ENCODE data around the gene LNX2.
A peak's percentile ranks its signal among the peaks of the same experiment; 100 is the strongest.
"Not testable (repeated sequence)": the region's sequence is repeated elsewhere in the genome, so short reads cannot be mapped to it uniquely, and the experiment has no call there.

LNX2 gene

DNA sequence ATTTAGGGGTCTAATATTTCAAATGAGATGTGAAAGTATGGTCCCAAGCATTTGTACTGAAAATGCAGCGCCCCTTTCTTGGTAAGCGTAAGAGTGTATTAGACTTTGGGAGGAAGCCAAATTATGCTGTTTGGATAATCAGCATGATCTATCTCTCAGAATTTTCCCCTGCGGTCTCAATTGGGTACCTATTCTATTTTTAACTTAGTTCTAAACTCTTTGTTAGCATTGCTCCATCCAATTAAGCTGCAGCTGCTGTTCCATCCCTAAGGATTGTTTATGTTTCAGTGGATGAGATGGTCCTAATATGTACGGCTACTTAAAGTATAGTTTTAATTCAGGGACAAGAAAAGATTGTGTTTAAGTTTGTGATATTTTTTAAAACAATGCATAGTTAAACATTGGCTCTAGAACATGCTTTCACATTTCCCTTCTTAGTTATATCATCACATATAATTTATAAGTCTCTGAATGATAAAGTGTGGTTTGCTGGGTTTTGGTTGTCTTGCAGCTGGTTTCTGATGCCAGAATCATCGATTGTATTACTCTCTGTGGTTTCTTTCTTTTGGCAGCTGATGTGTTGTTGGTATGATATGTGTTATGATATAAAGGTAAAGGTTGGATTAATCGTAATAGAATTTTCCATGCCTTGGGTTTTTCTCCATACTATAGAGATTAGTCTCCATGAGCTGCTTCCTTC is 16.4 kb upstream of the LNX2 start:
- DNase-seq: no peak

DNA sequence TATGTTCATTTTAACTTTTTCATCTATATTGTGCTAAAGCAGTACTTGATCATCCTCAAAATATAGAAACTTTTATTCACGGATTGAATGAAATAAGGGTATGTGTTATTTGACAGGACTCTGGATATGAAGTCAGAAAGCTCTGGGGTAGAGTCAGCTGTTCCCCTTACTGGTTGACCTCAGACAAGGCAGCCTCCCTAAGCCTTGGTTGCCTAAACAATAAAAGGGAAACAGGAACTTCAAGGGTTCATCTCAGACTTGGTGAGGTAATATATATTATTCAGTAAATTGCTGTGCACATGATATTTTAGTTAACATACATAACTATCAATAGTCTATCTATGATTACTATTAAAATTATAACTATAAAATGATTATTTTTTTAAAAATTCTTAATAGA is 14.9 kb upstream of the LNX2 start:
- no peak for DNase-seq

DNA sequence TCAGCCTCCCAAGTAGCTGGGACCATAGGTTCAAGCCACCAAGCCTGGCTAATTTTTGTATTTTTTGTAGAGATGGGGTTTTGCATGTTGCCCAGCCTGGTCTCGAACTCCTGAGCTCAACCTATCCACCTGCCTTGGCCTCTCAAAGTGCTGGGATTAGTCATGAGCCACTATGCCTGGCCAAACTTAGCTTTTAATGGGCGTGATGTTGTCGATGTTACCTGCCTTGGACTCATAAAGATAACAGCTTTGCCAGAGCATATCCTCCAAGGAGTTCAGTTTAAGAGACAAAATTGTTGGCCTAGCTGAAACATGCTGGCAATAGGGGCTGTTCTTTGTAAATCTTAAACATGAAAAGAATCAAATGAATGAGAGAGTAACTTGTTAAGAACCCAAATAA is 14.5 kb upstream of the LNX2 start:
- no peak for DNase-seq

DNA sequence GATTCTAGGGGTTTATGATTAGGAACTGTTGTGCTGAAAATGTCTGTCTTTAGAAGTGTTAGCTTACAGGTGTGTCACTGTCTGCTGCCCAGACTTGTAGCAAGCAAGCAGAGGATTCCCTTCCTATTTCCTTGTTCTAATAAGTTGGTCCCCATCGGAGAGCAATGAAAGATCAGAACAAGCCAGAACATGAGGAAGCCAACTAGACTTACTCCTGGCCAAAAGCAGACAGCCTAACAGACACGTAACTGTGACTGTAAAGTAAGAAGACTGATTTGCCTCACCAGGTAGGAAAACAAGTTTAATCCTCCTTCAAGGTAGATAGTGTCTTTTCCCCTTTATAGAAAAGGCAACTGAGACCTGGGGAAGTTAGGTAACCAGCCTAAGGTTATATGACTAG is 13.9 kb upstream of the LNX2 start:
- DNase-seq: no peak

DNA sequence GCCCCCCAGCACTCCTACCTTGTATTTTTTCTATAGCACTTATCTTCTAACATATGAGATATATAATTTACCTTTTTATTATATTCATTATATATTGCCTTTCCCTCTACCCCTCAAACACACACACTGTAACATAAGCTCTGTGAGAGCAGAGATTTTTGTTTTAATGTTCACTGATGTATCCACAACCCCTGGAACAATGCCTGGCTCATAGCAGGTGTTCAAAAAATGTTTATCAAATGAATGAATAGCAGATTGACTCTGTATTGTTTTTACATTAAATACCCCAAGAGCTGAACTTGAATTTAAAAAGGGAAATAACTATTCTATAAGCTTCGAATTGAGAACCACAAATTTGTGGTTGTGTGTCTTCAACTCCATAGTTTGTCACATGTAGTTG is 12.3 kb upstream of the LNX2 start:
- DNase-seq: no peak

DNA sequence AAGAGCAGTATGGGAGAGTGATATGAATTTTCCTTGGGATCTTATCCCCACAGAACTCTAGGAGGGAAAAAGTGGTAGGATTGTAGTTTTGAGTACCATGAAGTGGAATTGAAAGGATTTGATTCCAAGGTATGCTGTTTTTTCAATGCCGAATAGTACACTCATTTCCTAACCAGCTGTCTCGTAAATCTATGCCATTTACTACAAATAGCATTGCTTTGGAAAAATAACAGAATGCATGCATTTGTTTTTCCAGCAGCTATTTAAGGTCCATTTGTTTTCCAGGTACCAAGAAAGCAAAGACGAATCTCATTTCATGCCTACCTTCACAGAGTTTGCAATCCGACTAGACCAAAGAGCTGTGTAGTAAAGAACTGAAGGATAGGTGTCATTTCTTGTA is 11.9 kb upstream of the LNX2 start:
- no peak for DNase-seq

DNA sequence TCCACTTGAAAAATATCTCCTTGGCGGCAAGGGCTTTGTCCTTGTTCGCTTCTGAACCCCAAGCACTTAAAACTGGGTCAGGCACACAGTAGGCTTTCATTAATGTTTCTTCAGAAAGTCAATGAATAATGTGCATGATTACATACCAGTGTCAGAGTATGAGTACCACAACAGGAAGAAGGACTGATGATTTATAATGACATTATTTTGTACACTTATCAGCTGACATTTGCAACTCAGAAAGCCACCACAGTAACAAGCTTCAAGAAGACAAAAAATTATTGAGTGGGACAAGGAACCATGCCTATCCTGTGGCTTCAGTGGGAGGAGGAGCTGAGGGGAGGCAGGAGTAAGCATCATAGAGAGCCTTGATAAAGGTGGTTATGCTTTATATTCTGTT is 11.3 kb upstream of the LNX2 start:
- no peak for DNase-seq

DNA sequence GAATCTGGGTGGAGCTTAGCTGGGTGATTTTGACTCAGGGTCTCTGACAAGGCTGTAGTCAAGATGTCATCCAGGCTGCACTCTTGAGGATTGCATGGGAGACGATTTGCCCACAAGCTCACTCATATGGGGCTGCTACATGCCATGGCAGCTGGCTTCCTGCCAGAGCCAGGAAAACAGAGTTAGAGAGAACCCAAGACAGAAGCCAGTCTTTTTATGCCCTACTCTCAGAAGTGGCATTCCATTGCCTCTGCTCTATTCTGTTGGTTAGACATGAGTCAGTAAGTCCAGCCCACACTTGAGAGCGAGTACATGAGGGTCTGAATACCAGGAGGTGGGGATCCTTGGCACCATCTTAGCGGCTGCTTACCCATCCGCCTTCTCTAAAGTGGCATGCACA is 10.8 kb upstream of the LNX2 start:
- DNase-seq: no peak

DNA sequence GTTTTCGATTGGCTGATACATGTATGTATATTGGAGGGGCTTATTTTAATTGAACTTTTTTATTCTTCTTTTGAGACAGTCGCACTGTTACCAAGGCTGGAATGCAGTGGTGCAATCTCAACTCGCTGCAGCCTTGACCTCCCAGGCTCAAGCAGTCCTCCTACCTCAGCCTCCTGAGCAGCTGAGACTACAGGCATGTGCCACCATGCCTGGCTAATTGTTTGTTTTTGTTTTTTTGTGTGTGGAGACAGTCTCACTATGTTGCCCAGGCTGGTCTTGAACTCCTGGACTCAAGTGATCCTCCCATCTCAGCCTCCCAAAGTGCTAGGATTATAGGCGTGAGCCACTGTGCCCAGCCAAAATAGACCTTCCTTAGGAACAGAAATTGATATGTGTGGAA is 8.4 kb upstream of the LNX2 start:
- not testable (repeated sequence) for DNase-seq

DNA sequence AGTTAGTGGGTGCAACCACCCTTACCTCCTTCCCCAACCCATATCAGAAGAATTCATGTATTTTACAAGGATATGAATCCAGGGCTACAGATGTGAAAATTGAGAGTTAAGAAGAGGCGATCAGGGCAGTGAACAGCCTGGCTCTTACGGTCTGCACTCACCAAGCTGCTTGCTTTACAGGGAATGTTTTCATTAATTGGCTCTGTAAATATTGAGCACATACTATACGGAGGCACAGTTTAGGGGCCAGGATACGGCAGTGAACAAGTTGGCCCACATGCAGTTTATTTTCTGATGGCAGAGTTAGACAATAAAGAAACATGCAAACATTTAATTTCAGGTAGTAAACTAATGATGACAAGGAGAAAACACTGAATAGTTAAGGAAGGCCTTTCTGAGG is 7.8 kb upstream of the LNX2 start:
- no peak for DNase-seq

DNA sequence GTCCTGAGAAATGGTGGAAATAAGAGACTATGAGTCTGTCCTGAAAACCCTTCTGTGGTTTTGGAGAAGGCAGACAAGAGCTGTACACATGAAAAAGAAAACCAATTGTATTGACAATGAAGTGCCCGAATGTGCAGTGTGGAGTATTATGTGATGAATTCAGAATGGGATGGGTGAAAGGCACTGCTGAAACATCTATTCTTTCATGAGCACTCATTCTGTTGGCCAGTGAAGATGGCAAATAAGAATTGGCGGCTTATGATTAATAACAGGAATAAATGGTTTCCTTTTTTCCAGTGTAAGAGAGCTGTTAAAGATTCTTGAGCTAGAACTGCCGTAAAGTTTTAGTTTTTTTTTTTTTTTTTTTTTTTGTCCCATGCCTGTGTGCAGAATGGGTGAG is 7.1 kb upstream of the LNX2 start:
- no peak for DNase-seq

DNA sequence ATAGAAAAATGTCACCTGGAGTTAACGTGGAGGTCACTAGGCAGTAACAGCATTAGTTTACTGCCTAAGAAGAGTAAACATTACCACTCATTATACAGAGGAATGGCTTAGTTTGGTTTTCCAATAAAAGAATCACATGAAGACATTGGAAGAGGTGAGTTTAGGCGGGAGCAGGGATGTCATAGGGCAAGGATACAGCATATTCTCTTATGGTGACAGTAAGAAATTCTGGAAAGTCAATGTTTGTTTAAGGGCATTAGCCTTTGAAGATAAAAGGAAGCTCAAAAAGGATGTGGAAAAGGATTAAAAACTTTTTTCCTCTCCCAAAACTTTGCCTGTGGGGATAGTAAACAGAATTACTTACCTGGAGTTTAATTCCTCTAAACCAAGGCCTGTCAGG is 5.5 kb upstream of the LNX2 start:
- DNase-seq: no peak

DNA sequence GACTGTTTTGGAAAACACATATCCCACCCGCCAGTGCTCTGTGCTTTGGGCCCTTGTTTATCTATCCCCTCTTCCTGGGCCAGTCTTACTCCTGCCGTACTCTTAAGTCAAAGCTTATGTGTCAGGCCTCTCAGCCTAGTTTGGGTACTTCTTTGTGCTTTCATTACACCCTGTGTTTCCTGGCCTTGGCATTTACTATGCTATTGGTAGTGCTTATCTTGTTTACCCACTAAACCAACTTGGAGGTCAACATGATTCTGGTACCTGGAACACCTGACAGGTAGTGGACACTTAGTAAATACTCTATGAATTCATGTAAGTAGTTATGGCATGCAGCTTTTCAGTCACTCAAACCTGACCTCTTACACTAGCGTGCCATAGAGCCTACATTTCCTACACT is 3.7 kb upstream of the LNX2 start:
- no peak for DNase-seq

DNA sequence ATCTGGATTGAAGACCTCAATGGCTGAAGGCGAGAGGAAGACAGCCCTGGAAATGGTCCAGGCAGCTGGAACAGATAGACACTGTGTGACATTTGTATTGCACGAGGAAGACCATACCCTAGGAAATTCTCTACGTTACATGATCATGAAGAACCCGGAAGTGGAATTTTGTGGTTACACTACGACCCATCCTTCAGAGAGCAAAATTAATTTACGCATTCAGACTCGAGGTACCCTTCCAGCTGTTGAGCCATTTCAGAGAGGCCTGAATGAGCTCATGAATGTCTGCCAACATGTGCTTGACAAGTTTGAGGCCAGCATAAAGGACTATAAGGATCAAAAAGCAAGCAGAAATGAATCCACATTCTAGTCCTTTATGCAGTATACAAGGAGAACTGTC is 2.6 kb upstream of the LNX2 start:
- no peak for DNase-seq

DNA sequence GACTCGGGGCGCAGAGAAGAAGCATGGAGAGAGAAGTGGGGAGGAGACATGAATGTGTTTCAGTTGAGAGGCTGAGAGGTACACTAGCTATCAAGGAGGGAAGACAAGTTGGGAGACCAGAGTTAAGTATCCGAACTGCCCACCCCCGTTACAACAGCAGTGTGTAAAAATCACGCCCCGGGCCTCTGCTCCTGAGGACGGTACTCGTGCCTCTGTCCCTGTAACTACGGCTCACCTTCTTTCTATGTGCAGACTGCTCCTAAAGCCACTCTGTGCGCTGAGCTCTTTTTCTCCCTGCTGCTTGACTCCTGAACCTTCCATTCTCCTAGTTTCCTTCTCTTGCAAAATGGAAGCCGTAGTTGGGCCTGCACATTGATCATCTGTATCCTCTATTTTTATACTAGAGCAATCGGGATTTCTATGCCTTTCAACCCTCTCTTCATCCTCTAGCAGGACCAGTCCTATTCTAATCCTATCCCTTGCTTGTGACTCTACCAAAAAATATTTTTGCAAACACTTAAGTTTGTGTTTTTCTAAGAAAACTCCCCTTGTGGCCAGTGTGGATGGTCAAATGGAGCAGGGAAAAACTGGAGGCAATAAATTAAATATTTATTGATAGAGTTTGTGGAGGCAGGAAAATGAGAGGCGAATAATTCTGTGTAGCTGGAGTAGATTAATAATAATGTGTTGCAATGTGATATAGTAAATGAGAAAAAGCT is 1.9 kb upstream of the LNX2 start:
- no peak for DNase-seq

DNA sequence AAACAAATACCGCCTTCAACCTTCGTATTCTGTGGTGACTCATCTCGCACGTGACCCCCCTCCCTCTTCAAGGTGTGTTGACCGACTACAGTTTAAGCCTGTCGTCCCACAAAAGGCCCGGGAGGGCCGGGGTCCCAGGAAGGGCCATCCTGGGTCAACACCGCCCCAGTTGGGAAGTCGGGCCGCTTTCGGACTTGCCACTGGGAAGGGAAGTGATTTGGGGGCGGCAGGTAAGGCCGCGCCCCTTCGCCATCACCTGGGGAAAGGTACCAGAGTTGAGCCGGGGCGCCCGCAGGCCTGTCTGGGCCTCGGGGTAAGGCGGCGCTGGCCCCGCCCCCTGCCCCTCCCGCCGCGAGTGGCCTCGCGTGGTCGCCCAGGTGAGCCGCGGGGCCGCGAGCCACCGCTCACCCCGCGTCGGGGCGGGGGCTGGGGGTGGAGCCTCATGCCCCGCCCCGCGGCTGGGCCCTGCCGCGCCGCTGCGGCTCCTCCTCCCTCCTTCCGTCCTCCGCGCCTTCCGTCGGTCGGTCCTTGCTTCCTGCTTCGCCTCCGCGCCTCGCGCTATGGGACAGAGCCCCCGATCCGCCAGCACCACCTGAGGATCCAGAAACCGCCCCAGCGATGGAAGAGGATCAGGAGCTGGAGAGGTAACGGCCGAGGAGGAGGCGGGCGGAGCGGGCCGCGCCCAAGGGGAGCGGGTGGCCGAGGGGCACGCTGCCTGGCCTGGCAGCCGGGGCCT is 1.2 kb upstream of the LNX2 start, which contains the start of gene POLR1D:
TSS of gene POLR1D (plus strand) at position 527 of the 736 bp plus-strand sequence. CDS start at position 619, 92 bp downstream.
- DNase-seq: peak; percentile 86

DNA sequence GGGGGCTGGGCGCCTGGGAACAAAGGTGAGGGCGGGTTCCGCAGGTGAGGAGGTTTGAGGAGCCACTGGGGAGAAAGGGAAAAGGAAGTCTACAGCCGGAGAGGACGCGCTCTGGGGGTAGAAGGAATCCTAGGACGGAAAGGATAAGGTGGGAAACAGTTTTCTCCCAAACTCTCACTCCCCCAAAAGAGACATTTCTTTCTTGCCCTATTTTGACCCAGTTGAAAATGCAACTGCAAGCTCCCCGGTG is 712 bp upstream of the LNX2 start:
- no peak for DNase-seq

DNA sequence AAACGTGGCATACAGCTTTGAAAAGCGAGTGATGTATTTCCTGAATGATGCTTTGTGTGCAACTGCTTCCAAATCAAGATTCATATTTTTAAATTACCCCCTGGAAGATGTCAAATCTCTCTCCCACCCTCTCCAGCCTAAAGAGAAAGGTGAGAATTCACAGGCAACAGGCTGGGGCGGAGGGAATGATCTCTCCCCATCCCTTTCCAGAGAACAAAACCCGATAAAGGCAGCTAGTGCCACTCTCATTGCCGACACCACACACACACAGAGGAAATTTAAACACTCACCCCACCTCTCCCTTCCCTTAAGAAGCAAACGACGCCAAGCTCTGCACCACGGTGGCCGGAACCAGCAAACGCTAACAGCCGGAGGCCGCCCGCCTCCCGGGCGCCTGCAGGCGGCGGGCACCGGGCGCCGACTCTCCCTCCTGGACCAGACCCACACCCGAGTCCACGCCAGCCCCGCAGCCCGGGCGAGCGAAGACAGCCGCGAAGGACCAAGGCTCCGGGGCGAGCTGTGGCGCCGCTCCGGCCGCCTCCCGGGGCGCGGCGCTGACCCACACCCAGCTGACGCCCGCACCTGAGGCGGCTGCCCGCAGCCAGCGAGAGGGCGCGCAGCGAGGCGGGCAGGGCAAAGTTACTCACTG is 477 bp downstream of the LNX2 start:
- no peak for DNase-seq

DNA sequence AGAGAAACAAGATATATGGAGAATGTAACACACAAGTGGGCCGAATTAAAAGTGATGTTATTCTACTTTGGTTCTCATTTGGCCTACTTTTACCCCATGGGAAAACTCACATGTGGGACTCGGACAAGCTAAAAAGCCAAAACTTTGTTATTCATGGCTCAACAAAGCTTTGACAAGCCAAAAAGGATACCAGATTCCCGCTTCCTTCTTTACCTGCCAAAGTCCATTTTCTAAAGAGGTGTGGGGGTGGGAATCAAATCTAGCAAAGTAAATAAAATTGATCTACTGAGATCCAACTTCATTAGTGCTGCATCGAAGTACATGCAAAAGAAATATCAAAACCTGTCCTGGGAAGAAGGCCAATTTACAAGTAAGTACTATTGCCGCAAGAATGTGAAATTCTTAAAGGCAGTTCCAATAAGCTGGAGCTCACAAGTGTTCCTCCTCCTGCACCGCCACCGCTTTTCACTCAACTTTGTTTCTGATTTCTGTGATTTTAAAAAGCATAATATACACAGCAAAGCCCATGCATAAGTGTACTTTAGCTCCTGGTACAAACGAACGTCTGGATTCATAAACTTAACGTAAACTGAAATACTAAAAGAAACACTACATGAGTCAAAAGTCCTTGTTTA is 1.1 kb downstream of the LNX2 start:
- no peak for DNase-seq

DNA sequence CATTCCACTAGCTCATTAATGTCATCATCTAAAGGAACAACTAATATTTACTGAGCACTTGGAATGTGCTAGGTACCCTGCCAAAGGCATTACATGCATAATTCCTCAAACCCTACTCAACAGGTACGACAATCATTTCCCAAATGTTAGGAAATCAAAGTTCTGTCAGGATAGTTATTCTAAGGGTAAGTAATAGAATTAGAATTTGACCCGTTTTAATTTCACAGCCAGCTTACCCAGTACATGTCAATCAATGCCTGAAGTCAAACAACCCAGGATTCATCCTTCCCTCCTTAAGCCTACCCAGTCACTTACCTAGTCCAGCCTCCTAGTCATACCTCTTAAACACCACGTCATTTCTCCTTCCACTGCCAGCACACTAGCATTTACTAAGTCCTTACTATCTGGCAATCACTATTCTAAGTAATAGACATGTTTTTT is 2.4 kb downstream of the LNX2 start:
- DNase-seq: no peak

DNA sequence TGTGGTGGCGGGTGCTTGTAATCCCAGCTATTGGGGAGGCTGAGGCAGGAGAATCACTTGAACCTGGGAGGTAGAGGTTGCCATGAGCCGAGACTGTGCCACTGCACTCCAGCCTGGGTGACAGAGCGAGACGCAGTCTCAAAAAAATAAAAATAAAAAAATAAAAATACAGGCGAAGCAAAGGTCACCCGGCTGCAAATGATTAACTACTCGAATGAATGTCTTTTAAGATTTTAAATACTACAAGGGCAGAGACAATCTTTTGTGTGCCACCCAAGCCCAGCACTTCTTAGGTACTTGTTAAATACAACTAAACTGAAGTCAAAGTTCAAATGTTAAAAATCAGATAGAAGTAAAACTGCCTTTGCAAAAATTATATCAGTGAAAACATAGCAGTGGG is 6.7 kb downstream of the LNX2 start:
- no peak for DNase-seq

DNA sequence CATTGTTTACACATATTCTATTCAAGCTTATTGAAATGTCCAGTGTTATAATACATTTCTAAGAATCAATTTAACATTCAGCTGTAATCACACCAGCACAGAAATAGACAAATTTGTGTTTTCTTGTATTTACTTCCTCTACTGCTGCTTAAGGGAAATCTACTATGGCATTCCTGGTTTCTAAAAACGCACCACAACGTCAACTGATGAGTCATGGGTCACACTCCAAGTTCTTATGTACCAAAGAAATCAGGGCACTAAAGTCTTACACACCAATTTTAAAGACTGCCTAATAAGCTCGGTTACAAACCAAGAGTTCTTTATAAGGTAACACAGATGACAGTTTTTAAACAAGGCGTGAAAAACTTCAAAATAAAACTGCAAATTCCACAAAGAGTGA is 13.2 kb downstream of the LNX2 start:
- DNase-seq: no peak

DNA sequence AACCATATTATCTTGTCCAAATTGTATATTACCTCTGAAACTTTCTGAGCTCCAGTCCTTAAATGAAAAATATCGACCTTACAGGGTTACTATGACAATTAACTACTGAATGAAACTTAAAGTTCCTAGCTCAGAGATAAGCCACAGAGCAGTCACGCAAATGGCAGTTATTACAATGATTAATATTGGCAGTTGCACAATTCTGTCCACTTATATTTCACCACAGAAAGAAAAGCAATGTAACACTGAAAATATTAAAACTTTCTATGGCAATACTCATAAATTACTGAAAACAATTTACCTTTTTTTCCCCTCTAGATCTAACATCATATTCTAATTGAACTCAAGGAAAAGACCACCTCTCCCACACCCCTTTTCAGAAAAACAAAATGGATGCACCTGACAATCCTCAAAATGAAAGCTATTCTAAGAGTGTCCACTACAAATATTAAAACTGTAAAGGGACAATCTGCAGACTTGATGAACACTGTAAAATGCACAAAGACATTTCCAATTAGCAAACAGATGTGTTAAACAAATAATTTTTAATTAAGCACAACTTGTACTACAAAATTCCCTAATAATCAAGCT is 14.6 kb downstream of the LNX2 start:
- no peak for DNase-seq

All from central memory CD4-positive, alpha-beta T cell (primary cell).